ENCODE data around the gene RPAP2. TPM values are rescaled to one million over a fixed set of nuclear protein-coding genes. Genes with fewer than 3 reads are reported as not detected.

The RPAP2 gene
- total RNA-seq, 4 donors from 2014 or later: 3.8 to 9.2 (median 8.6) TPM

DNA sequence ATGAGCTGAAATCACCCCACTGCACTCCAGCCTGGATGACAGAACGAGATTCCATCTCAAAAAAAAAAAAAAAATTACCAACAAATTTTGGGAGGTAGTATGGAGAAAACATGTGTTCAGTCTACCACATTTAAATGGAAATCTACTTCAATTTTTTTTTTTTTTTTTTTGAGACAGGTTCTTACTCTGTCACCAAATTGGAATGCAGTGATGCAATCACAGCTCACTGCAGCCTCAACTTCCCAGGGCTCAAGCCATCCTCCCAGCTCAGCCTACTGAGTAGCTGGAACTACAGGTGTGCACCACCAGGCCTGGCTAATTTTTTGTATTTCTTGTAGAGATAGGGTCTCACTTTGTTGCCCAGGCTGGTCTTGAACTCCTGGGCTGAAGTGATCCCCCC is 105.8 kb downstream of the RPAP2 start:
- TF ChIP-seq, protein P1, sequence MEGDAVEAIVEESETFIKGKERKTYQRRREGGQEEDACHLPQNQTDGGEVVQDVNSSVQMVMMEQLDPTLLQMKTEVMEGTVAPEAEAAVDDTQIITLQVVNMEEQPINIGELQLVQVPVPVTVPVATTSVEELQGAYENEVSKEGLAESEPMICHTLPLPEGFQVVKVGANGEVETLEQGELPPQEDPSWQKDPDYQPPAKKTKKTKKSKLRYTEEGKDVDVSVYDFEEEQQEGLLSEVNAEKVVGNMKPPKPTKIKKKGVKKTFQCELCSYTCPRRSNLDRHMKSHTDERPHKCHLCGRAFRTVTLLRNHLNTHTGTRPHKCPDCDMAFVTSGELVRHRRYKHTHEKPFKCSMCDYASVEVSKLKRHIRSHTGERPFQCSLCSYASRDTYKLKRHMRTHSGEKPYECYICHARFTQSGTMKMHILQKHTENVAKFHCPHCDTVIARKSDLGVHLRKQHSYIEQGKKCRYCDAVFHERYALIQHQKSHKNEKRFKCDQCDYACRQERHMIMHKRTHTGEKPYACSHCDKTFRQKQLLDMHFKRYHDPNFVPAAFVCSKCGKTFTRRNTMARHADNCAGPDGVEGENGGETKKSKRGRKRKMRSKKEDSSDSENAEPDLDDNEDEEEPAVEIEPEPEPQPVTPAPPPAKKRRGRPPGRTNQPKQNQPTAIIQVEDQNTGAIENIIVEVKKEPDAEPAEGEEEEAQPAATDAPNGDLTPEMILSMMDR (IDR thresholded peaks at IDR 0.05; ENCODE audit: low read depth): no peak

DNA sequence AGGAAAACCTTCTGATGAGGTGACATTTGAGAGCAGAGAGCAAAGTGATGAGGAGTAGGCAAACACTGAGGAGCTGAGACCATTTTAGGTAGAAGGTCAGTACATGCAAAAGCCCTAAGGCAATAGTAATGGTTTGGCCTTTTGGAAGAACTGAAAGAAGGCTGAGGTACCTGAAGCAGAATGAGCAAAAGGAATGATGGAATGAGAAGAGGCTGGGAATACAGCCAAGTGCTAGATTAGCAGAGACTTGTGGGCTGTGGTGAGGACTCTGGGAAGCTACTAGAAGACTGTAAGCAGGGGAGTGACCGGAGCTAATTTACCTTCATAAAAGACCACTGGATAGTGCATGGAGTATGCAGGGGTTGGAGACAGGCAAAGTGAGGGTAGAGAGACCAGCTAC is 110.0 kb downstream of the RPAP2 start:
- TF ChIP-seq, protein P1 (IDR thresholded peaks at IDR 0.05; ENCODE audit: low read depth): no peak

DNA sequence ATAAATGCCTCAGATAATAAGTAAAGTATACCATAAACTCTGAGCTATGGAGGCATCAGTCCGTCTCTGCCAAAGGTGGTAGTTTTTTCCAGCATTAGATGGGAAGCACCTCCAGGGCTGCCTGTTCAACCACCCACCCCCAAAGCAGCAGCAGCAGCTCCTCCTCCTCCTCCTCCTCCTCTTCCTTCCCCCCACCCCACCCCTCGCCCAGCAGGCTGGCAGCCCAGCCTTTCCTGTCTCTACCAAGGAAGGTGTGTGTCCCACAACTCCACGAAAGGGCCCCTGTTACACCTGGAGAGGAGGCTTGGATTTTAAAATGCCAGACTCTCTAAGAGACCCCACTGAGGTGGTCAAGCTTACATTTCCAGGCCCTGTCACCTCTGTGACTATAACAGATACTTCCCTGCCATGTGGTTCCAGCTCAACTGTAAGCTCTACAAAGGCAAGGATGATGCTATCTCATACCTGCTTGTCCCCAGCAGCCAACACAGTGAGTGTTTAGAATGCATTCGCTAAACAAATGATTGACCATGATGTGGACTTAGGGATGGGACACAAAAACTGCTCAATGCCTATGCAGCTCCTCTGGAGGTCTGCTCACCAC is 111.2 kb downstream of the RPAP2 start:
- TF ChIP-seq, protein P1 (IDR thresholded peaks at IDR 0.05; ENCODE audit: low read depth): no peak

DNA sequence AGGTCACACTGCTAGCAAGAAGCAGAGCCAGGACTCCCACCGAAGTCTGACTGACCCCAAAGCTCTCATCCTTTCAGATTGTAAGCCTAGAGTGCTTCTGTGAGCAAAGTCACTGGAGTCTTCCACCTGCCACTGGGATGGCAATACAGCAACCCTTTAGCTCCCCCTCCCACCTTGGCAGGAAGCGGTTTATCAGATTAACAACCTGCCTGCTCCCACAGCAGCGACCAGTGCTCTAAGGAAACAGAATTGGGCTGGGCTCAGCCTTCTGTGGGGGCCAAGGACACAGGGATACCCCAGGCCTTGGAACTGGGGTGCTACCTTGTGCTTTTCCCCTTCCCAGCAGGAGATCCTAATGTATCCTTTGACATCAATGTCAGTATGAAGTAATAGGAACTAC is 111.8 kb downstream of the RPAP2 start:
- TF ChIP-seq, protein P1 (IDR thresholded peaks at IDR 0.05; ENCODE audit: low read depth): no peak

DNA sequence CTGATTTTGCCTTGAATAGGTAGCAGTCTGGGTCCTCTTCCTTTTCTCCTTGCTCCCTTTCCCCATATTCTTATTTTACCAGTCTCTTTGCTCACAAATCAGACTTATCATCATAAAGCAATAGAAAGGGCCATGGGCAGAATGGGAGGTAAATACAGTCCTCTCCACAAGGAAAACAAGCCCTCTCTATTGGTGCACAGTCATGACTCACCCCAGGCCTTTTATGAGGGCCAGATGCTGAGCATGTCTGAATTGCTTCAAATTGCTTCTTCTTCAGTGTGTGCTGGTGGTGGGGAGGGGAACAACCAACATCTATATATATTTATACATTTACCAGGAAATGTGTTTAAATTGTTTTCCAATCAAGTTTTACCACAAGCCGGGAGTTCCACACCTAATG is 112.7 kb downstream of the RPAP2 start:
- TF ChIP-seq, protein P1 (IDR thresholded peaks at IDR 0.05; ENCODE audit: low read depth): no peak

DNA sequence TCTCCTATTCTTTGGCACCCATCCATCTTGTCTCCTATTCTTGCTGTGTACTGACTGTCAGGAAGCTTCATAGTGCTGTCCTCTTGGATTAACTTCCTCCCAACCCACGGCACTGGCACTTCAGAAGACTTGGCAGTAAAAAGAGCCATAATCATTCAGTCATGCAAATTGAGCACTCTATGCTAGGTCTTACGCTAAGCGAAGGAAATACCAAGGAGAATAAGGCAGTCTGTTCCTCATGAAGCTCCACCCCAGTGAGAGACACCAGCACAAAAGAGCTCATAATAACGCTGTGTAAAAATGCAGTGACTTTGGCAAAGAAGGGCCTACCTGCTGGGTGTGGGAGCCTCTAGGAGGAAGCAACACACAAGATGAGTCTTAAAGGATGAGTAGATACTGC is 120.8 kb downstream of the RPAP2 start:
- TF ChIP-seq, protein P1 (IDR thresholded peaks at IDR 0.05; ENCODE audit: low read depth): no peak

DNA sequence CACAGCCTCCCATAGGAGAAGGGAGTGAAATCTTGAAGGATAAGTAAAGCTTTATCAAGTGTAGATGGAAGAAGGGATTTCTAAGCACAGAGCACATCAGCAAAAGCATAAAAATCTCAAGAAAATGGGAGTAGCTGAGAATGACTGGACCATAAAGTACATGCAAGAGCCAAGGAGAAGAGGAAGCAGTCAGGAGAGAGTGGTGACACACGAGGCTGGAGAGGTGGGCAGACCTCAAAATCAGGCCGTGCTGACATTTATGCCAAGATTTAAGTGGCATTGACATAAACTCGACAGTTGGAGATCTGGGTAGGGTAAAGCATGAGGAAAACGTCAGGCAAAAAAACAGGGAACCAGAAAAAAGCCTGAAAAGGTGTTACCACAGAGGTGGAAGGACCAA is 125.5 kb downstream of the RPAP2 start:
- TF ChIP-seq, protein P1 (IDR thresholded peaks at IDR 0.05; ENCODE audit: low read depth): no peak
